HG02885 (cell line): ENCODE results near the gene EME2.

Experiments used
- ATAC-seq: cut with Tn5 transposase; IDR thresholded peaks from one replicate; pipeline ENCODE4 v1.9.1; 2021; ENCODE audit warnings: mild to moderate bottlenecking; ENCODE audit not compliant: unreplicated experiment, poor library complexity

Gene EME2

GRCh38 chr16:1745181-1745899 is 27.3 kb upstream of the EME2 start:
- ATAC-seq, result no peak

GRCh38 chr16:1745900-1746692 is 26.5 kb upstream of the EME2 start:
- ATAC-seq, result no peak

- ATAC-seq, result no peak
These were observed 25.9 kb upstream of the EME2 start for GRCh38 chr16:1746693-1747195.

GRCh38 chr16:1747934-1748333 is 24.7 kb upstream of the EME2 start:
- ATAC-seq, result no peak

- no peak for ATAC-seq
These were observed 23.2 kb upstream of the EME2 start for GRCh38 chr16:1749152-1750117.

- ATAC-seq, result no peak
These were observed 20.7 kb upstream of the EME2 start for GRCh38 chr16:1751946-1752345.

GRCh38 chr16:1752853-1753252 is 19.8 kb upstream of the EME2 start:
- no peak for ATAC-seq

GRCh38 chr16:1754204-1754603 is 18.4 kb upstream of the EME2 start:
- no peak for ATAC-seq

- no peak for ATAC-seq
These were observed 14.7 kb upstream of the EME2 start for GRCh38 chr16:1757714-1758461.

GRCh38 chr16:1758923-1759322 is 13.7 kb upstream of the EME2 start:
- ATAC-seq, result no peak

GRCh38 chr16:1759511-1759910 is 13.1 kb upstream of the EME2 start:
- no peak for ATAC-seq

- ATAC-seq, result no peak
These were observed 11.7 kb upstream of the EME2 start for GRCh38 chr16:1760911-1761310.

- no peak for ATAC-seq
These were observed 10.9 kb upstream of the EME2 start for GRCh38 chr16:1761751-1762150.

- no peak for ATAC-seq
These were observed 10.3 kb upstream of the EME2 start for GRCh38 chr16:1762196-1762878.

- no peak for ATAC-seq
These were observed 9.6 kb upstream of the EME2 start for GRCh38 chr16:1762879-1763520.

- ATAC-seq, result no peak
These were observed 8.8 kb upstream of the EME2 start for GRCh38 chr16:1763521-1764511.

GRCh38 chr16:1764971-1765370 is 7.6 kb upstream of the EME2 start:
- ATAC-seq, result no peak

- ATAC-seq, result no peak
These were observed 6.8 kb upstream of the EME2 start for GRCh38 chr16:1765826-1766225.
